C4-2B (cell line): ENCODE measurements around the gene CADM1.

Experiments
- ZFX ChIP-seq: fragments of 450-650 bp; IDR thresholded peaks from 2 replicates; pipeline ENCODE4 v1.6.1; 2017
- TF ChIP-seq, protein P1 (sequence below): fragments of 450-650 bp; conservative IDR thresholded peaks from 2 replicates; pipeline ENCODE4 v1.5.1; 2017; ENCODE audit warnings: mild to moderate bottlenecking

DNA sequence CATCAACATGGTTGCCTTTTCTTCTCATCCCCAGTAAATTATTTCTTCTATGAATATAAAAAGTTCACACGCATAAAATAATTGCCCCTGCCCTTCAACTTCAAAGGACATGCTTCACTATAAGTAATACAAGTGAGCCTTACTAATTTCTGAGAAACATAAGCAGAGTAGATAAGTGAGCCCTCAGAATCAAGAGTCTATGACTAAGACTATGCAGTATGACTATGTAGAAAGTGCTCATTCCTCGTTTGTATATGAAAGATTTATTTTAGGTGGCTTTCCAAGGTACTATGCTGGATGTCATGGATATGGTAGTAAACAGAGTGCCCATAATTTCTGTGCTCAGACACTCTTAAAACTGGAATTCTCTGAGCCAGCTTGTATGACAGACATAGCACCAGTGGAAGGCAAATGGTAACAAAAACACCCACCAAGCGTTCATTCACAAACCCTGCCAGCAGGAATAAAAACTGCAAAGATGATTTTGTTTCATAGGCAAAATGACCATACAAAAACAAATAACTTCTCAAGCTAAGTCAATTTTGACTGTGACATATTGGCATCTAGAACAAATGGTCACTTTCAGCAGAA is 189.8 kb downstream of the CADM1 start:
- TF ChIP-seq, protein P1, sequence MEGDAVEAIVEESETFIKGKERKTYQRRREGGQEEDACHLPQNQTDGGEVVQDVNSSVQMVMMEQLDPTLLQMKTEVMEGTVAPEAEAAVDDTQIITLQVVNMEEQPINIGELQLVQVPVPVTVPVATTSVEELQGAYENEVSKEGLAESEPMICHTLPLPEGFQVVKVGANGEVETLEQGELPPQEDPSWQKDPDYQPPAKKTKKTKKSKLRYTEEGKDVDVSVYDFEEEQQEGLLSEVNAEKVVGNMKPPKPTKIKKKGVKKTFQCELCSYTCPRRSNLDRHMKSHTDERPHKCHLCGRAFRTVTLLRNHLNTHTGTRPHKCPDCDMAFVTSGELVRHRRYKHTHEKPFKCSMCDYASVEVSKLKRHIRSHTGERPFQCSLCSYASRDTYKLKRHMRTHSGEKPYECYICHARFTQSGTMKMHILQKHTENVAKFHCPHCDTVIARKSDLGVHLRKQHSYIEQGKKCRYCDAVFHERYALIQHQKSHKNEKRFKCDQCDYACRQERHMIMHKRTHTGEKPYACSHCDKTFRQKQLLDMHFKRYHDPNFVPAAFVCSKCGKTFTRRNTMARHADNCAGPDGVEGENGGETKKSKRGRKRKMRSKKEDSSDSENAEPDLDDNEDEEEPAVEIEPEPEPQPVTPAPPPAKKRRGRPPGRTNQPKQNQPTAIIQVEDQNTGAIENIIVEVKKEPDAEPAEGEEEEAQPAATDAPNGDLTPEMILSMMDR, result no peak
- no peak for TF ChIP-seq ZFX
